Panc1 (cell line): ENCODE data around the gene SLC7A4.

ENCODE experiments used
- POLR2AphosphoS5 ChIP-seq: IDR thresholded peaks from 2 replicates; pipeline ENCODE4 v1.6.1; 2012; ENCODE audit warnings: mild to moderate bottlenecking, low read depth, low read length, moderate library complexity
- REST ChIP-seq, 2 experiments: IDR thresholded peaks; 2 replicates each; pipeline ENCODE4 v1.6.1; 2011 to 2012; ENCODE audit warnings: low read depth in 2 of 2, control low read depth in 1 of 2, low read length in 1 of 2, mild to moderate bottlenecking in 1 of 2, moderate library complexity in 1 of 2; ENCODE audit not compliant: insufficient read depth in 1 of 2
- TCF7L2 ChIP-seq: IDR thresholded peaks from 2 replicates; pipeline ENCODE4 v1.6.1; 2011; ENCODE audit warnings: mild to moderate bottlenecking, low read depth, low read length, inconsistent platforms
- TF ChIP-seq, protein P1 (sequence below): fragments of 450-650 bp; IDR thresholded peaks from 2 replicates; pipeline ENCODE4 v1.5.1; 2017; ENCODE audit warnings: mild to moderate bottlenecking

DNA sequence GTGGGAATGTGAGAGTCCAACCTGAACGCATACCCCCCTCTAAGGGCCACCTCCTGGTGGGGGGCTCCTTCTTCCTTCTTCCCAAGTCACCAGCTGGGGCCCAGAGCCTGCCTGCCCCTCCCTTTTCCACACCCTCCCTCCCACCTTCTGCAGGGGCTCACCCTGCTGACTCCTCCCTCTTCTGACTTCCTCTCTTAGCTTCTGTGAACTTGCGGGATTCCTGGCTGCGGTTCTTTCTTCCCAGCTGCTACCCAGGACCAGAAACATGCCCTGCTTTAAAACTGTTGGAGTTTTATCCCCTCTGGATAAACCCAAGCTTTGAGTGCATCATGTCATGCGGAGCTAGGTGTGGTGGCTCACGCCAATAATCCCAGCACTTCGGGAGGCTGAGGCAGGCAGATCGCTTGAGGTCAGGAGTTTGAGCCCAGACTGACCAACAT lies 23.5 kb upstream of the SLC7A4 start:
- TF ChIP-seq REST (IDR thresholded peaks at IDR 0.05; ENCODE audit: insufficient read depth in 1 of 2, low read depth in 2 of 2, low read length in 1 of 2): no peak
- TF ChIP-seq, protein P1, sequence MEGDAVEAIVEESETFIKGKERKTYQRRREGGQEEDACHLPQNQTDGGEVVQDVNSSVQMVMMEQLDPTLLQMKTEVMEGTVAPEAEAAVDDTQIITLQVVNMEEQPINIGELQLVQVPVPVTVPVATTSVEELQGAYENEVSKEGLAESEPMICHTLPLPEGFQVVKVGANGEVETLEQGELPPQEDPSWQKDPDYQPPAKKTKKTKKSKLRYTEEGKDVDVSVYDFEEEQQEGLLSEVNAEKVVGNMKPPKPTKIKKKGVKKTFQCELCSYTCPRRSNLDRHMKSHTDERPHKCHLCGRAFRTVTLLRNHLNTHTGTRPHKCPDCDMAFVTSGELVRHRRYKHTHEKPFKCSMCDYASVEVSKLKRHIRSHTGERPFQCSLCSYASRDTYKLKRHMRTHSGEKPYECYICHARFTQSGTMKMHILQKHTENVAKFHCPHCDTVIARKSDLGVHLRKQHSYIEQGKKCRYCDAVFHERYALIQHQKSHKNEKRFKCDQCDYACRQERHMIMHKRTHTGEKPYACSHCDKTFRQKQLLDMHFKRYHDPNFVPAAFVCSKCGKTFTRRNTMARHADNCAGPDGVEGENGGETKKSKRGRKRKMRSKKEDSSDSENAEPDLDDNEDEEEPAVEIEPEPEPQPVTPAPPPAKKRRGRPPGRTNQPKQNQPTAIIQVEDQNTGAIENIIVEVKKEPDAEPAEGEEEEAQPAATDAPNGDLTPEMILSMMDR: no peak
- TF ChIP-seq TCF7L2: no peak
- no peak for TF ChIP-seq POLR2AphosphoS5
